ENCODE measurements around the gene NFAT5. TPM values are rescaled to one million over a fixed set of nuclear protein-coding genes. Genes with fewer than 3 reads are reported as not detected.
"Not testable (repeated sequence)": the region's sequence is repeated elsewhere in the genome, so short reads cannot be mapped to it uniquely, and the experiment has no call there.

Gene NFAT5
- total RNA-seq, 2 donors from 2014 or later, result 37.6 to 75.5 TPM

GRCh38 chr16:69578771-69579170 lies 13.0 kb downstream of the NFAT5 start:
- not testable (repeated sequence) for H3K36me3 Mint-ChIP-seq; DNase-seq (ENCODE audit: low spot score in 2 of 2); H3K9me3 Mint-ChIP-seq; ATAC-seq; H3K27ac Mint-ChIP-seq

- ATAC-seq, result no peak
- Mint-ChIP-seq H3K27ac (no peak overlapping the region), H3K9me3 (no peaks in the 10 kb centered on the region), H3K36me3 (peaks cover 0 to 5% of the 10 kb centered on the region in 2 donors)
- DNase-seq (ENCODE audit: low spot score in 2 of 2), result no peak
Measured at GRCh38 chr16:69579783-69580481, 14.2 kb downstream of the NFAT5 start.

GRCh38 chr16:69581297-69581696 lies 15.5 kb downstream of the NFAT5 start:
- no peak overlapping the region for H3K27ac Mint-ChIP-seq
- no peaks in the 10 kb centered on the region for H3K9me3 Mint-ChIP-seq
- ATAC-seq, result peak; percentile 29 to 71
- peaks cover 0 to 5% of the 10 kb centered on the region in 2 donors for H3K36me3 Mint-ChIP-seq
- no peak for DNase-seq (ENCODE audit: low spot score in 2 of 2)

GRCh38 chr16:69584493-69584892 lies 18.7 kb downstream of the NFAT5 start:
- H3K9me3 Mint-ChIP-seq; ATAC-seq; H3K27ac Mint-ChIP-seq; DNase-seq (ENCODE audit: low spot score in 2 of 2): not testable (repeated sequence)
- peaks cover 0 to 11% of the 10 kb centered on the region in 2 donors for H3K36me3 Mint-ChIP-seq

GRCh38 chr16:69589434-69590269 lies 23.9 kb downstream of the NFAT5 start:
- Mint-ChIP-seq H3K27ac (no peak overlapping the region), H3K9me3 (no peaks in the 10 kb centered on the region), H3K36me3 (peaks cover 0 to 10% of the 10 kb centered on the region in 2 donors)
- ATAC-seq (peak in 1 of 2 donors; percentile 58), DNase-seq (ENCODE audit: low spot score in 2 of 2) (no peak)

GRCh38 chr16:69590590-69590989 lies 24.8 kb downstream of the NFAT5 start:
- DNase-seq (ENCODE audit: low spot score in 2 of 2) (no peak), ATAC-seq (no peak)
- Mint-ChIP-seq H3K36me3 (peaks cover 0 to 10% of the 10 kb centered on the region in 2 donors), H3K27ac (no peak overlapping the region), H3K9me3 (no peaks in the 10 kb centered on the region)

GRCh38 chr16:69593751-69594255 lies 28.0 kb downstream of the NFAT5 start:
- no peak for DNase-seq (ENCODE audit: low spot score in 2 of 2)
- peaks cover 0 to 5% of the 10 kb centered on the region in 2 donors for H3K36me3 Mint-ChIP-seq
- H3K27ac Mint-ChIP-seq, result no peak overlapping the region
- no peaks in the 10 kb centered on the region for H3K9me3 Mint-ChIP-seq
- ATAC-seq, result no peak

- peak in 1 of 2 donors; percentile 41 for ATAC-seq
- H3K27ac Mint-ChIP-seq, result peak overlapping the region in 1 of 2 donors; percentile 45
- peaks cover 0 to 4% of the 10 kb centered on the region in 2 donors for H3K36me3 Mint-ChIP-seq
- no peak for DNase-seq (ENCODE audit: low spot score in 2 of 2)
- no peaks in the 10 kb centered on the region for H3K9me3 Mint-ChIP-seq
Measured at GRCh38 chr16:69595127-69596036, 29.6 kb downstream of the NFAT5 start.

- ATAC-seq (no peak), DNase-seq (ENCODE audit: low spot score in 2 of 2) (no peak)
- Mint-ChIP-seq H3K27ac (no peak overlapping the region), H3K36me3 (peaks cover 0 to 4% of the 10 kb centered on the region in 2 donors), H3K9me3 (no peaks in the 10 kb centered on the region)
Measured at GRCh38 chr16:69596801-69597200, 31.0 kb downstream of the NFAT5 start.

- H3K27ac Mint-ChIP-seq, result no peak overlapping the region
- ATAC-seq (no peak), DNase-seq (ENCODE audit: low spot score in 2 of 2) (no peak)
- H3K36me3 Mint-ChIP-seq, result peaks cover 0 to 4% of the 10 kb centered on the region in 2 donors
- no peaks in the 10 kb centered on the region for H3K9me3 Mint-ChIP-seq
Measured at GRCh38 chr16:69598045-69598444, 32.3 kb downstream of the NFAT5 start.

GRCh38 chr16:69599731-69600130 lies 34.0 kb downstream of the NFAT5 start:
- Mint-ChIP-seq H3K9me3 (no peaks in the 10 kb centered on the region), H3K27ac (peak overlapping the region; percentile 9 to 20), H3K36me3 (no peaks in the 10 kb centered on the region)
- no peak for DNase-seq (ENCODE audit: low spot score in 2 of 2)
- ATAC-seq, result no peak

- Mint-ChIP-seq H3K27ac (no peak overlapping the region), H3K36me3 (no peaks in the 10 kb centered on the region), H3K9me3 (no peaks in the 10 kb centered on the region)
- ATAC-seq (no peak), DNase-seq (ENCODE audit: low spot score in 2 of 2) (no peak)
Measured at GRCh38 chr16:69600202-69600601, 34.4 kb downstream of the NFAT5 start.

- no peaks in the 10 kb centered on the region for H3K9me3 Mint-ChIP-seq
- no peak for ATAC-seq
- no peak overlapping the region for H3K27ac Mint-ChIP-seq
- DNase-seq (ENCODE audit: low spot score in 2 of 2), result no peak
- peaks cover 0 to 4% of the 10 kb centered on the region in 2 donors for H3K36me3 Mint-ChIP-seq
Measured at GRCh38 chr16:69601250-69601649, 35.5 kb downstream of the NFAT5 start.

- Mint-ChIP-seq H3K9me3 (no peaks in the 10 kb centered on the region), H3K36me3 (peaks cover 0 to 14% of the 10 kb centered on the region in 2 donors), H3K27ac (peak overlapping the region; percentile 69 to 97)
- ATAC-seq (peak; percentile 31 to 70), DNase-seq (ENCODE audit: low spot score in 2 of 2) (no peak)
Measured at GRCh38 chr16:69606985-69607384, 41.2 kb downstream of the NFAT5 start.

GRCh38 chr16:69607674-69608073 lies 41.9 kb downstream of the NFAT5 start:
- peak overlapping the region; percentile 69 to 97 for H3K27ac Mint-ChIP-seq
- ATAC-seq (peak; percentile 28 to 83), DNase-seq (ENCODE audit: low spot score in 2 of 2) (no peak)
- no peaks in the 10 kb centered on the region for H3K9me3 Mint-ChIP-seq
- peaks cover 0 to 14% of the 10 kb centered on the region in 2 donors for H3K36me3 Mint-ChIP-seq

- H3K9me3 Mint-ChIP-seq, result no peaks in the 10 kb centered on the region
- ATAC-seq (no peak), DNase-seq (ENCODE audit: low spot score in 2 of 2) (no peak)
- H3K27ac Mint-ChIP-seq, result no peak overlapping the region
- peaks cover 0 to 14% of the 10 kb centered on the region in 2 donors for H3K36me3 Mint-ChIP-seq
Measured at GRCh38 chr16:69610356-69610755, 44.6 kb downstream of the NFAT5 start.

Data from activated naive CD4-positive, alpha-beta T cell treated with anti-CD3 and anti-CD28 coated beads, Interleukin-2, amount 50 U/mL, for 72 hours (primary cell).